GM18951 (cell line): ENCODE data around the gene HORMAD2.

ENCODE experiments used
- POLR2A ChIP-seq: IDR thresholded peaks from 4 replicates; pipeline ENCODE4 v1.6.1; 2011; ENCODE audit warnings: mild to moderate bottlenecking; ENCODE audit not compliant: insufficient read length, insufficient read depth; ENCODE audit errors: extremely low read depth
- in situ Hi-C: fragments of 300-500 bp; cut with MboI; formaldehyde crosslinking; loops from one replicate; pipeline ENCODE4 v1.12.0; 2022; ENCODE audit warnings: low sequenced_read_pairs, mixed read lengths, inconsistent platforms; ENCODE audit not compliant: unreplicated experiment

The HORMAD2 gene

DNA sequence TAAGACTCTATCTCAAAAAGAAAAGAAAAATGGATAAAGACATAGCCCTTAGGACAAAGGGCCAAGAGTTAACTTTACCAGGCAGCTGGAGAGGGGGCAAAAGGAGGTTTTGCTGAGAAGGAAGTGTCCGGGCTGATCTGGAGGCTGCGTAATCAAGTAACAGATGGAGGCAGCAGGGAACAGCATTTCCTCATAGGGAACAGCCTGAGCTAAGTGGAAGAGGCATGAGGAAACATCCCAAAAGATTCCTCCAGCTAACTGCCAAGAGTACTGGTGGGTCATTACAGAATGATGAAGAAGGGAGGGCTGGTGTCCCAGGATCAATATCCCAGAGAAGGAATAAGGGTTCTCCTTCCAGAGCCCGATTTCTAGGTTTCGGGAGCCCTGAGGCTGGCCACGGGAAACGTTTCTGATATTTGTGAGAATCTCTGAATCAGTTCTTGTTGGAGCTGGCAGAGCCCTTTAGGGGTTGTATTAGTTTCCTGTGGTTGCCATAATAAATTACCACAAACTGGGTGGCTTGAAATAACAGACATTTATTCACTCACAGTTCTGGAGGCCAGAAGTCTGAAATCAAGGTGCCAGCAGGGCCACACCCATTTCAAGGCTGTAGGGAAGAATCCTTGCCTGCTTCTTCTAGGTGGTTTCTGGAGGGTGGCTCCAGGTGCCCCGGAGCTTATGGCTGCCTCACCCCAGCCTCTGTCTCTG is 145.1 kb downstream of the HORMAD2 start:
- TF ChIP-seq POLR2A, result no peak
- in situ Hi-C loops, result loop anchor here (25.0 kb wide), 1 partner anchor 113 kb away; no protein-coding TSS in a partner anchor

DNA sequence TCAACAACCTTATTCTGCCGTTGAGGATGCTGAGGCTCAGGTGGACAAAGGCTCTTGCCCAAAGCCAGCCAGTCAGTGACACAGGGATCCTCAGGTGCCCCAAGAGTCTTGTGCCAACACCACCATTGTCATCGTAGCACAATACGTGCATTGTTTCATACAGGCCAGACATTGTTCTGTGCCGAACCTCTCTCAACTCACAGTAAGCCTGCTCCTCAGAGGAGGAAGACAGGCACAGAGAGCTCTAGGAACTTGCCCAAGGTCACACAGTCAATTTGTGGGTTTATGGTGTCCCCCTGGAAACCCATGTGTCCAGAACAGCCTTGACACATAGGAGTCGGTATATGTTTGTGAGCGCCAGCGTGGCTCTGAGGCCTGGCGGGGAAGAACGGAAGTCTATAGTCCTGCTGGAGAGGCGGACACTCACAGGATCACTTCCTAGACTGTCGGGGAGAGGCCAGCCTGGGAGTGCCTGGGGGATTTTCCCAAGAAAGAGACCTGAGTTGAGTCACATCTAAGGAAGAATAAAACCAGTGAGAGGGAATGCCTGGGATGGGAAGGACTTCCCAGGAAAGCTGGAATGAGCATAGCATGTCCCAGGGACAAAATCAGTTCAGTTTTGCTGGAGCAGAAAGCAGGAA is 146.0 kb downstream of the HORMAD2 start:
- in situ Hi-C loops, result loop anchor here (25.0 kb wide), 1 partner anchor 114 kb away; no protein-coding TSS in a partner anchor
- TF ChIP-seq POLR2A, result no peak
